ENCODE measurements around the gene PTPN14.
A peak's percentile ranks its signal among the peaks of the same experiment; 100 is the strongest.
"Not testable (repeated sequence)": the region's sequence is repeated elsewhere in the genome, so short reads cannot be mapped to it uniquely, and the experiment has no call there.

The PTPN14 gene

DNA sequence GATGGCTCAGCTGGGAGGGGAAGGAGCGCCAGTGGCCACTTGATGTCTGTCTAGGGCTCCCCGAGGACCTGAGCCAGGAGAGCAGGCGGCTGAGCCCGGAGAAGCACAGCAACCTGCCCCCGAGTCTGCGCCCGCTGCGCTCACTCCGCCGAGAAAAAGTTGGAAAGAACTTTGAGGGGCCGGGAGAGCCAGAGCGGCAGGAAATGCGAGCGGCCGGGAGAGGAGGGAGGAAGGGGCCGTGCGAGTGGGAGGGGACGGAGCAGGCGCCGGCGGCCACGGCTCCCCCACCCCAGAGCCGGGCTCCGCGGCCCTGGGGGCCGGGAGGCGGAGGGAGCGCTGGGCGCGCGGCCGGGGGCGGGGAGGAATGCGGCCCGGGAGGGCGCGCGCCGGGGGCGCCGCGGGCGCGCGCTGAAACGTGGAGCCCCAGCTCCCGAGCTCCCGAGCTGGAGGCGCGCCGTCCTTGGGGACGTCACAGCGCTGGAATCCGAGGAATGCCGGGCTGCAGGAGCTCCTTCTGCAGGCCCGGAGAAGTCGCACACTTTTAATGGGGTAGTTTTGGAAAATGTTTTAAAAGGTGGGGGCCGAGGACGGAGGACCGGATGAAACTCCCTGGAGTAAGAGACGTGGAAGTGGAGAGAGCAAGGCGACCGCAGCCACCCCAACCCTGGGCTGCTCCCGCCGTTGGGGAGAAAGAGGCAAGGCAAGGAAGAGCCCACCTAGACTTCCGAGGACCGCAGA, at the start of gene PTPN14:
TSS of gene PTPN14 (minus strand) at position 167 of the 738 bp plus-strand sequence. CDS start 86,799 bp downstream, outside the sequence.
- peak; percentile 54 for DNase-seq

DNA sequence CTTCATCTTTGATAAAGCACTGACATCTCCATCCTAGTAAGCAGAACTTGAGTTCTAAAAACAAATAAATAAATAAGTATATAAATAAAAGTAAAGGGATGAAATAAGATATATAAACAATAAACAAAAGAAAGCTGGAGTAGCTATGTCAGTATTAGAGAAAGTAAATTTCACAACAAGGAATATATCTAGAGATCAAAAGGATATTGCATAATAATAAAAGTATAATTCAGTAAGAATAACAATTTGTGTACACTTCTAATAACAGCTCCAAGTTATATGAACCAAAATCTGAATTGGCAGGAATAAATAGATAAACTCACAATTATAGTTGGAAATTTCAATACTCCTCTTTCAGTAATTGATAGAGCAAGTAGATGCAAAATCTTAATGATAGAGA, 41.8 kb upstream of the PTPN14 start:
- DNase-seq, result no peak

DNA sequence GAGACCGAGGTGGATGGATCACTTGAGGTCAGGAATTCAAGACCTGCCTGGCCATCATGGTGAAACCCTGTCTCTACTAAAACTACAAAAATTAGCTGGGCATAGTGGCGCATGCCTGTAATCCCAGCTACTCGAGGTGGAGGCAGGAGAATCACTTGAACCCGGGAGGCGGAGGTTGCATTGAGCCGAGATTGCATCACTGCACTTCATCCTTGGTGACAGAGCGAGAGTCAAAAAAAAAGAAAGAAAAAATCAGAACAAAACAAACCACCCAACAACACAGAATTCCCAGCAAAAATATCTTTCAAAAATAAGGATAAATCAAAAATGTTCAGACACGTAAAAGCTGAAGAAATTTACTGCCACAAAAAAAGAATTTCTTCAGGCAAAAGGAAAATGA, 40.5 kb upstream of the PTPN14 start:
- DNase-seq, result not testable (repeated sequence)

- DNase-seq, result no peak
Measured at GRCh38 chr1:214590696-214591095, 39.3 kb upstream of the PTPN14 start.

DNA sequence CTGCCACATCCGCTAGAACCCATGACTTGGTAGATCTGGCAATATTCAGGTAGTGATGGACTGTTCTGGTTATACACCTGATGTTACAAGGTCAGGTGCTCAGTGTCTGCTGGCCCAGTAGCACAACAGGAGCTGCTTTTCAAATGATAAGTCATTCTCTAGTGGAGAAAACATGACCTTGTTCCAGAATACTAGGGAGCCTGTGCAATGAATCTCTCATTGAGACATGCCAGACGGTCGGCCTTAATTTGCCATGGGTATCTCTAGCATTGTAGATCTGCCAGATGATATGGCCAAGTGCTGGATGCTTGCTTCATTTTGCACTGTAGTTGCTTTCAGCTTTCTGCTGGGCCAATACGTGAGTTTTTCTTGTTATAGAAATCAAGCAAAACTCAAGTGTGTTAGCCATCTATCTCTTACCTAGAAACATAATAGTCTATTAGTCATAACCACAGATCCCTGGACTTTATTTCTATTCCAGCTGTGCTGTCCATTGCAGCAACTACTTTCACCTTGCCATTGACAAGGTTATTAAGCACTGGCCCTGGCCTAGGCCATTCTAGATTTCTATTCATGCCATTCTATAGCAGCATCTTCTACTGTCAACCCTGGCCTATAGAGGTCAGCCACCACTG, 37.7 kb upstream of the PTPN14 start:
- no peak for DNase-seq

GRCh38 chr1:214587165-214587564, 35.8 kb upstream of the PTPN14 start:
- no peak for DNase-seq

DNA sequence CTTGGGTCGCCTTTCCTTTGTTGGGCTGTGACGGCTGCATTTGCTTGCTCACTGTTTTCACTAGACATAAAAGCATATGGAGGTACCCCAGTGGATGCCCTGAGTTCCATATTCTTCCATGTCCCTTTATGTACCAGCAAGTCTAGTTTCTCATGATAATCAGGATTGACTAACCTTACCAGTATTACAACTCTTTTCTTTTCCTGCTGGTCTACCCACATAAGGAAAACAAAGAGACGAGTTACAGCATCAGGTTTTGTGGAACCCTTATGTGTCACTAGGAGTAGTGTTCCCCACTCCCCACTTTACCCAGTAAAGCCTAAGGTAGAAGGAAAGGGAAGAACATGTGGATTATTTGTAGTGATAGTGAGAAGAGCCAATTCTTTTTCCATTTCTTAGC, 35.2 kb upstream of the PTPN14 start:
- DNase-seq, result no peak

- DNase-seq, result peak; percentile 46
Measured at GRCh38 chr1:214584805-214585766, 33.7 kb upstream of the PTPN14 start.

- DNase-seq, result no peak
Measured at GRCh38 chr1:214583824-214584554, 32.6 kb upstream of the PTPN14 start.

DNA sequence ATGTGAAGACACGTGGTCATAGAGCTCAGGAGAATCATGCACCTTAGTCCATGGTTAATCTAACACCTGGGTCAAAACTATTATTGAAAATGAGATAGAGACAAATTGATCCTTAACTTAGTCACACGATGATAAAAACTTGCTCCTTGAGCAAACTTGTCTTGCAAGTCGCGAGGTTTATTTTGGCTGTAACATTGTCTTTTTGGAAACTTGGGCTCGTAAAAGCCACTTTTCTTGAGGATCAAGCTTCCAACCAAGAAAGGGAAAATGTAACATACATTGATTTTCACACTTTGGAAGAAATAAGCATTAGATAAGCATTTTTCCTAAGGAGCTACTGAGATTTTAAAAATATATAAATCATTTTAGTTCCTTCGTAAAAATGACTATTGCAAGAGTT, 31.7 kb upstream of the PTPN14 start:
- DNase-seq, result no peak

DNA sequence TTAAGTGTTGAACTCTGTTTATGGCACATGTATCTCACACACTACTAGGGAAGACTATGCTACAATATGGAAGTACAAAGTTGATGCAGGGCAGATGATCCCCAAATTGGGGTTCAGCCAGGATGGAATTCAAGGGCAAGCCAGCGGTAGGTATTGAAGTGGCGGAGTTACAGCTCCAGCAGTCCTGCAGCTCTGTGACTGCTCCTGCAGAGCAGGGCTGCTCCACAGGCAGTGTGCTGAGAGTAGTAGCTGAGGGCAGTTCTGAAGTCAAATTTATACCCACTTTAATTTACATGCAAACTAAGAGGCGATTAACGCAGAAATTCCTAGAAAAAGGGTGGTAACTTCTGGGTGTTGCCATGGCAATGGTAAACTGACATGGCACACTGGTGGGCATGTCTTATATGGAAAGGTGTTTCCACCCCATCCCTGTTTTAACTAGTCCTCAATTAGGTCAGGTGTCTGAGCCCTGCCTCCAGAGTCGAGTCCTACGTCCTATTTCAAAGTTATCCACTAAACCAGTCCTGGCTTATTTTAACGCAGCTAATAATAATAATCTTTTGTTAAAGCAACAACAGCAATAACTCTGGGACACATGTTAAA, 31.0 kb upstream of the PTPN14 start:
- no peak for DNase-seq

DNA sequence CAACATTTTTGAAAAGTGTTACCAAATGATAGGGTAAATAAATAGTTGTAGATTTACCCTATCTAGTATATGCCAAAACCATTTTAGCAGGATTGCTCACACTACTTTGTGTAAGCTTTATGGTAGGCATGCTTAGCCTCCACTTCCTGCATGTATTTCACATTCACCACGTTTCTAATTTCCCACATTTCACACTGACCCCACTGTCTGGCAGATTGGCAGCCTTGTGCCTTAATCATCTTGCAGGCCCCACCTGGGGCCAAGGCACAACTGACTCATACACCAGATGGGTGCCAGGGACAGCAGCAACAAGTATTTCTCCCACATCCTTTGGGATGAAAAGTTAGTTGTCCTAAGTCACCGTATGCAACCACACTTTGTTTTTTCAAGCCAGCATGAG, 30.4 kb upstream of the PTPN14 start:
- DNase-seq, result no peak

GRCh38 chr1:214579183-214579582, 27.8 kb upstream of the PTPN14 start:
- no peak for DNase-seq

- DNase-seq, result not testable (repeated sequence)
Measured at GRCh38 chr1:214576120-214576519, 24.7 kb upstream of the PTPN14 start.

DNA sequence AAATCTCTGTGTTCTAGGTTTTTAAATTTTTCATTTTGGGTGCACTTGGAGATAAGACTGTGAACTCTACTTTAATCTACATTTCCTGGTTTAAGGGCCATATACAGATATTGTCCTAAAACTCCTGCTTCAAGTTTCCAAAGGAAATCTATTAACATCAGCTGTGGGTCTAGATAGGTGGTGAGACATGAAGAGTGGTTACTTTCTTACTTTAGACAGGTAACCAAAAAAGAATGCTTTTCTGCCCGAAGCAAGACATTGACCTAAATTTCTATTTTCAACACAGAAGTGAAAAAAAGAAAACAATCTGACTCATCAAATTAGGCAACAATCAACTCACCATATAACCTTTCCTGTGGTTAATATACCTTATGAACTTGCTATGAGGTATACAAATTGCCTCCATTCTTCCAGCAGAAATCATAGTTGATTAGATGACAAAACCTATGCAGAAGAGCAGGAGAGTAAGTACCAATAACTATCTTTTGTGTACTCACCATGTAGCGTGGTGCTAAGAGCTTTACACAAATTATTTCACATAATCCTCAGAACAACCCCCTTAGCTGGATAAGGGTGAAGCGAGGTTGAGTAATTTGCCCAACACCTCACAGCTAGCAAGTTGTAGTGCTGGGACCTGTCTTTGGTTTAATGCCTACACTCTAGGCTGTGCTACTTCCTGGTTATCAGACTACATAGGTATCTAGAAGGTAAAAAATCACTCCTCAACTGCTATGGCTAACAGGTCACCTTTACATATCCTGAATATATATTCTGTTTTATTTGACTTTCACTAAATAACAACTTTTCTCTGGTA, 23.4 kb upstream of the PTPN14 start:
- no peak for DNase-seq

DNA sequence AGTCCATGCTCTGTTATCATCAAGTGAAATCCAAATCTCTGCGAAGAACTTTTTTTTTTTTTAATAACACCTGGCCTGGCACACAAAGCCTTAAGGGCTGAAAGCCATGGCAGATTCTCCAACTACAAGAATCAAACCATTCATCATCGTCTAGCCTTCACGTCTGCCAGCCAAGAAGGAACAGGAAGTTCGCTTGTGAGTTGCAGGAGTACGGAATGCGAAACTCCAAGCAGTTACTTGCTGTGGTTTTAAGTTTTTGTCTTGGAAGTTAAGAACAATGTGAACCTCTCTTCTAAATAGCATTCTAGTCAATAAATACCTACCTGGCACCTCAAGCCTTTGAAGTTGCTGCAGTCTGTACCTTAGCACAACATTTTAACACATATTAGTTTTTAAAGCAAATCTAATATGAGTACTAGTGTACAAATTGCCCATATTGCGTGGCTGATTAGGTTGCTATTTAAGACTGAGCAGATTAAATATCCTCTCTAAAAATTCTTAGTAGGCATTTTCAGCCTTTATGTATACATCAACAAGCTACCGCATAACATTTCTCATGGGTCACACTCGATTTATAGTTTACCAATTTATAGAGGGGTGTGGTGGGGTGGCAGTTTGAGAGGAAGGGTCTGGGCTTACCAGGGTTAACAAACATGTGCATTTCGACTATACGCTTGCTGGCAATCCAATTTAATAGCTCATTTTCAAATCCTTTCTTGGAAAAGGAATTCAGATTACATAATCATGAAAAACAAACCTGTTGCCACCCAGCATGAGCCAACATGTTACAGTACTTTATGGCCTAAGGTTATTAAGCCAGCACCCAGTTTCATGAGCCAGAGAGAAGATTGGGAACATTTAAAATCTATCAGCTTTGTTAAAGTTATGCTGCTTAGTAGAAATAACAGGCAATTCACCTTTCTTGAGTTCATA, 22.2 kb upstream of the PTPN14 start:
- DNase-seq, result no peak

DNA sequence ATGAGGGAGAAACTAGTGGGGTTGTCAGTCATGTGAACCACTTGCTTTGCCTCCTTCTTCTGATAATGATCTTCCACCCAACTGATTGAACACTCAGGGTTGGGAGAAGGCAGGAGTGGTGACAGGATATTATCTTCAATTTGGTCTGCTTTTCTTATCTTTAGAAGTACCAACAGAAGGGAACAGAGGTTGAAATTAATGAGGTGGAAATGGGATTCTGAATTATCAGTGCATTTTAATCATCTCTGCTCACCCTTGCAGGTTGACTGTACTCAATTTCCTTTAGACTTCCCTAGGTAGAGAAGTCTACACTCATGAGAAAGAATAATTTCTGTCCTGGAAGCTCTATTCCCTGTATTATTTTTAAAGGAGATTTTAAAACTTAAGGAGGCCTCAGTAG, 19.9 kb upstream of the PTPN14 start:
- DNase-seq, result no peak

DNA sequence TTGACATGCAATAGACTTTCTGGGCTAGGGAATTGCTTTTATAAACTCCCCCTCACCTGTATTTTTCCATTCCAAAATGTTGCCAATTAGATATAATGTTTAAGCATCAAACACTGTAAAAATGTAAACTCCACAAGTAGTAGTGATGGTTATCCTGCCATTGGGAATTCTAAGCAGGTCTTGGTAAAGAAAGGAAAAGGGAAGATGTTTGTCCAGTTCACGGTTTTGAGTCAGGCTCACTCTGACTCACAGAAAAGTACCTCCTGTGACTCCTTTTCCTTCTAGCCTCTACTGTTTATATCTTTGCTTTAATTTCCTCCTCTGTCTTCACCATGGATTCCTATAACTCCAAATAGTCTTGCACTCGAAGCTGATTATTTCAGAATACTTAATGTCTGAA, 19.0 kb upstream of the PTPN14 start:
- no peak for DNase-seq

DNA sequence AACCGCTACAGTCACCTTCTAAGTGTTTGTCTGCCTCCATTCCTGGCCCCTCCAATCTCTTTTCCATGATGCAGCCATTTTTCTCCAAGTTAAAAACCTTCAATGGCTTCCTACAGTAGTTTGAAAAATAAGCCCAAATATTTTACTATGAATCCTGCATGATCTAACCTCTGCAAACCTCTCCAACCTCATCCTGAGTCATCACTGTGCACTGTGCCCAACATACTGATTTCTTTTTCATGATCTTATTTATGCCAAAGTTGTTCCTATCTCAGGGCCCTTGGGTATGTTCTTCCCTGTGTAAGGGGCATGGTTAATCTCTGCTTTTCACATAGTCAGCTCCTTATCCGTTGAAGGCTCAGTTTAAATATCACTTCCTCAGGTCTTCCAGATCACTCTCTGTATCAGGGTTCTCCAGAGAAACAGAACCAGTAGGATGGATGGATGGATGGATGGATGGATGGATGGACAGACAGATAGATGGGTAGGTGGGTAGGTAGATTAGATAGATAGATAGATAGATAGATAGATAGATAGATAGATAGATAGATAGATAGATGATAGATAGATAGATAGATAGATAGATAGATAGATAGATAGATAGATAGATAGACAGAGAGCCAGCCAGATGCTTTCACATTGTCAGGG, 18.1 kb upstream of the PTPN14 start:
- DNase-seq, result no peak

DNA sequence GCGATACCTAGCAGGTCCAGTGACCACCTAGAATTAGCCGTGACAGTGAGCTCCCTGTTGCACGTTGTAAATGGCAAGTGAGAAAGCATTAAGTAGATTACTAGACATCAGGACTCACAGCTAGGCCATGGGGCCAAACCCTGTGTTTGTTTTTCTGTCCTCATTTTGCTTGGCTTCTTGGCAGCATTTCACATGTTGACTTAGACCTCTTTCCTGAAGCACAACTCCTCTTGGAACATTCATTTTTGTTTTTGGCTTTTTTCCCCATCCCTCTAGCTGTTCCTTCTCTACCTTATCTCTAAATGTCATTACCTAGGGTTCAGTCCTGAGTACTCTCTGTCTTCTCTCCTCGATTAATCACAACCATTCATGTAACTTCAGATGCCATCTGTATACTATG, 16.9 kb upstream of the PTPN14 start:
- DNase-seq, result no peak
